ENCODE measurements around the gene SEC61A2.

SEC61A2 gene

DNA sequence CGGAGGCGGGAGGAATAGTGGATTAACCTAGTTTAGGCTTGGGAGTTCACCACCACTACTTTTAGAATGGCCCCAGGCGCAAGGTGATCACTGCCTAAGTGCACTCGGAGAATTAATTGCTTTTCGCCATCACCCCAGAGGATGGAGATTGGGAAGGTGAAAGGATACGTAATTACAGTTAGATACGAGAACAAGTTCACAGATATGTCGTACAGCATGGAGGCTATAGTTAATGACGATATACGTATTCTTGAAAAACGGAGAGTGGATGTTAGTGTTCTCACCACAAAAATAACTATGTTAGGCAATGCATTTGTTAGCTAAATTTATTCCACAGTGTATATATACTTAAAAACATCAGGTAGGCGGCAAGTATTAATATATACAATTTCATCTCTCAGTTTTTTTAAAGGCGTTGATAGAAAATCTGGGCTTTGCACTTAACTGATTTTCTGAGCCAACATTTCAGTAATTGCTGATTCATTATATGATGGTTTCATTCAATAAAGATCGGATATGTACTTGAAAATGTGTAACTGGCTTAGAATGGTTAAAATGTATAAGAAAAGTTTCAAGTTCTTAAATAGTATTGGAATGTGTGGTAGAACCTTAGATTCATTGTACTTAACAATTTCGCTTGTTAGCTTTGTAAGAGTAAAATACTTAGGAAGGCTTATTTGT lies 67.2 kb downstream of the SEC61A2 start:
- DNase-seq (ENCODE audit: low read depth) = no peak

DNA sequence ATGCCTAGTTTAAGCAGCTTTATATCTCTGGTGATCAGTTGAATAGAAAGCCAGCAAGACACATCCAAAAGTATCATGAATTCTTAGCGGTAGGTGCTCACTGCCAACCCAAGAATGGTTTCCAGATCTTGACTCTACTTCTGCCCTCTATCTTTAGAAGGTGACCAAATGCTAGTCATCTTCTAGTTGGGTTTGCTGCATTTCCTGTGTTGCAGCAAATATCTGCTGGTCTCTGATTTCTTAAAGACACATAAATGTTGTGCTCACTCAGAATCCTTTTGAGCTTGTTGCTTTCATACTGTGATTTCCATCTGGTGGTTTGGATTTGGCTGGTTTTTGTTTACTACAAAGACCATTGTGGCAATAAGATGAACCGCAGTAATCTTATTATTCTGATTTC lies 68.7 kb downstream of the SEC61A2 start:
- DNase-seq (ENCODE audit: low read depth) = no peak

GRCh38 chr10:12200850-12201249 lies 71.4 kb downstream of the SEC61A2 start:
- DNase-seq (ENCODE audit: low read depth) = no peak

GRCh38 chr10:12201543-12201942 lies 72.1 kb downstream of the SEC61A2 start:
- DNase-seq (ENCODE audit: low read depth) = no peak

GRCh38 chr10:12202226-12202625 lies 72.7 kb downstream of the SEC61A2 start:
- DNase-seq (ENCODE audit: low read depth) = no peak

DNA sequence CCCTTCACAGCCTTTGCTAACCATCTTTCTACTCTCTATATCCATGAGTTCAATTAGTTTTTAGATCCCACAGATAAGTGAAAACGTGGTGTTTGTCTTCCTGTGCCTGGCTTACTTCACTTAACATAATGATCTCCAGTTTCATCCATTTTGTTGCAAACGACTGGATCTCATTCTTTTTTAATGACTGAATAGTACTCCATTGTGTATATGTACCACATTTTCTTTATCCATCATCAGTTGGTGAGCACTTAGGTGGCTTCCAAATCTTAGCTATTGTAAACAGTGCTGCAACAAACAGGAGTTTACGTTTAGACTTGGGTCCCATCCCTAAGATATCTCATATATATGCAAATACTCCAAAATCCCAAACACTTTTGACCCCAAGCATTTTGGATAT lies 75.6 kb downstream of the SEC61A2 start:
- no peak for DNase-seq (ENCODE audit: low read depth)

- no peak for DNase-seq (ENCODE audit: low read depth)
These were observed 77.6 kb downstream of the SEC61A2 start for GRCh38 chr10:12207114-12207513.

GRCh38 chr10:12208460-12208859 lies 79.0 kb downstream of the SEC61A2 start:
- no peak for DNase-seq (ENCODE audit: low read depth)

- DNase-seq (ENCODE audit: low read depth) = no peak
These were observed 83.0 kb downstream of the SEC61A2 start for GRCh38 chr10:12212454-12212853.

DNA sequence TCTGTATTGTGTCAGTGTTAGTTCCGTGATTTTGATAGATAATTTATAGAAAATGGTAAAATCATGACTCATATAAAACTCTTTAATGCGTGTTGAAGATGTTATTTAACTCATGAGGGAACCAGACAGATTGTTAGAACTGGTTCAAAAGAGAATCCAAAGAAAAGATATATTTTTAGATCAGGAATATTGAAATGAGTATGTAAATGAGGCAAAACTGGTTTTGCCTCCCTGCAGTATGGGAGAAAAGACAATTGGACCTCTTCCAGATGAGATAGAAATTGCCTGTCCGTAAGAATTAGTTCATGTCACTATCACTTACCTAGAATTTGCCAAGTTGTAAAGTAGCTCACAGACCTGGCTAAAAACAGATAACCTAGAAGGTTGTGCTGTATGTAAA lies 84.1 kb downstream of the SEC61A2 start:
- no peak for DNase-seq (ENCODE audit: low read depth)

DNA sequence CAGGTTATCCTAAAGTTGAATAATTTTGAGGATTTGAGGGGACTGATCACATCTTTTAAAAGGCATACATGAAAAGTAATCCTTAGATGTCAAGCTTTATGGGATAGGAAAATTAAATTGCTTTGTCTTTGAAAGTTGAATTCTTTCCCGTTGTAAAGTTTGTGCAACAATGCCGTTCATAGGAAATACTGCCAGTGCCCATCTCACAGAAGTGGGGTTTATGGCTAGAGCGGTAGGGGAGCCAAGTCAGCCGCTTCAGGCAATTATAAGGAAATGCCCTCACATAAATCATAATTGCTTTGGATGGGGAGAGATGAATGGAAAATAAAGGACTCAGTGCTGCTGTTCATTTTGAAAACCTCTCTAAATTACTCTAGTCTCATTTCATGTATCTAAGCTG lies 84.6 kb downstream of the SEC61A2 start:
- DNase-seq (ENCODE audit: low read depth) = no peak

DNA sequence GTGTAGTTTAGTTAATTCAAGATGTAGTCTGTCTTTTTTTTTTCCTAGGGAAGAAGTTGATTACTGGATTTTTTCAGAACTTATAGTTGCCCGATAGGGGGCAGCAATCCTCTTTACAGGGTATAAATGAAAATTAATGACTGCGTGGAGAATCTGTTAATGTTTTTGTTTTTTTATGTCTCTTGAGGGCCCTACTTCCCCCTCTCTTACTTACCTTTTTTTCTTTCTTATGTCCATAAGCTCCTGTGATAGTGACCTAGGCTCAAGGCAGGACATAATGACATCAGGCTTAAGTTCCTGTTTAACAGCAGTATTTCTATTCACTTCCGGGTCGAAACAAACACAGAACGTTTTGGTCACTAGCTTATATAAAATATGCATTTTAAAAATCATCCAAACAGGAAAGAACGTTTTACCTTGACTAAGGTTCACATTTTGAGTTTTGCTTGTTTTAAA lies 85.3 kb downstream of the SEC61A2 start:
- peak; percentile 65 for DNase-seq (ENCODE audit: low read depth)

All from fibroblast of gingiva (primary cell).